Measurements from ENCODE around the gene DUSP9.

Gene DUSP9, protein sequence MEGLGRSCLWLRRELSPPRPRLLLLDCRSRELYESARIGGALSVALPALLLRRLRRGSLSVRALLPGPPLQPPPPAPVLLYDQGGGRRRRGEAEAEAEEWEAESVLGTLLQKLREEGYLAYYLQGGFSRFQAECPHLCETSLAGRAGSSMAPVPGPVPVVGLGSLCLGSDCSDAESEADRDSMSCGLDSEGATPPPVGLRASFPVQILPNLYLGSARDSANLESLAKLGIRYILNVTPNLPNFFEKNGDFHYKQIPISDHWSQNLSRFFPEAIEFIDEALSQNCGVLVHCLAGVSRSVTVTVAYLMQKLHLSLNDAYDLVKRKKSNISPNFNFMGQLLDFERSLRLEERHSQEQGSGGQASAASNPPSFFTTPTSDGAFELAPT

DNA sequence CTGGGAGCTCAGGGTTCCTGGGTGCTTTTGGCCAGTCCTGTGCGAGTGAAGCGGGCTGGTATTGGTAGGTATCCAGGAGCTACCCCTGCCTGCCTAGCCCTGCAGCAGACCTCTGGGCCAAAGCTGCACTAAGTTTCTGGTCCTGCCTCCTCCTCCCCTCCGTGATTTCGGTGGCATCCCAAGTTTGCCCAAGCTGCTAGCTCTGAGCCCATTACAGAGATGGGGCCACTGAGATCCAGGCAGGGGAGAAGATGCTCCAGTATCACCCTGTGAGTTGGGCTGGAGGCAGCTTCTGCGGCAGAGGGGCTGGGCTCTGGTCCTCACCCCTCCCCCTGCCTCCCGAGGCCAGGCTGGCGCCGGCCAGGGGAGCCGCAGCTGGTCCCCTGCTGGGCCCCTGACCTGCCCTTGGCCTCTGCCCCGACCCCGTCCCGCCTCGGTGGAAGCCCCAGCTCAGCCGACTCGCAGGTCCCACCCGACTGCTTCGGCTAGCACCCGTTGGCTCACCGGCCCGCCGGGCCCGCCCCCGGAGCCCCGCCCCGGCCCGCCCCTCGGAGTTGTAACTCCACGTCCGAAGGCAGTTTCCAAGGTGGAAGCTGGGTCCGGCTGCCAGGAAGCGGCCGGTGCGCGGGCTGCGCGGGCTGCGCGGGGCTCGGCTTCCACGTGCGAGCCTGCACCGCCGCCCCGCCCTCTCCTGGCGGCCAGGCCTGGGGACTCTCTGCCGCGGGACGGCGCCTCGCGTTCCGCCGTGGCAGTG lies at the start of gene DUSP9:
Gene DUSP9 (plus strand): TSS at position 584 of the 754 bp plus-strand sequence. CDS start 751 bp downstream, outside the sequence.
- TF ChIP-seq, protein P1, sequence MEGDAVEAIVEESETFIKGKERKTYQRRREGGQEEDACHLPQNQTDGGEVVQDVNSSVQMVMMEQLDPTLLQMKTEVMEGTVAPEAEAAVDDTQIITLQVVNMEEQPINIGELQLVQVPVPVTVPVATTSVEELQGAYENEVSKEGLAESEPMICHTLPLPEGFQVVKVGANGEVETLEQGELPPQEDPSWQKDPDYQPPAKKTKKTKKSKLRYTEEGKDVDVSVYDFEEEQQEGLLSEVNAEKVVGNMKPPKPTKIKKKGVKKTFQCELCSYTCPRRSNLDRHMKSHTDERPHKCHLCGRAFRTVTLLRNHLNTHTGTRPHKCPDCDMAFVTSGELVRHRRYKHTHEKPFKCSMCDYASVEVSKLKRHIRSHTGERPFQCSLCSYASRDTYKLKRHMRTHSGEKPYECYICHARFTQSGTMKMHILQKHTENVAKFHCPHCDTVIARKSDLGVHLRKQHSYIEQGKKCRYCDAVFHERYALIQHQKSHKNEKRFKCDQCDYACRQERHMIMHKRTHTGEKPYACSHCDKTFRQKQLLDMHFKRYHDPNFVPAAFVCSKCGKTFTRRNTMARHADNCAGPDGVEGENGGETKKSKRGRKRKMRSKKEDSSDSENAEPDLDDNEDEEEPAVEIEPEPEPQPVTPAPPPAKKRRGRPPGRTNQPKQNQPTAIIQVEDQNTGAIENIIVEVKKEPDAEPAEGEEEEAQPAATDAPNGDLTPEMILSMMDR (conservative IDR thresholded peaks at IDR 0.05; ENCODE audit: control insufficient read depth, insufficient read depth, low read depth, low read length): no peak
- DNase-seq (ENCODE audit: low read depth): peak; percentile 2
- no peak within 1 kb of the TSS for H3K4me3 ChIP-seq (ENCODE audit: control insufficient read depth, low read depth, low read length)

DNA sequence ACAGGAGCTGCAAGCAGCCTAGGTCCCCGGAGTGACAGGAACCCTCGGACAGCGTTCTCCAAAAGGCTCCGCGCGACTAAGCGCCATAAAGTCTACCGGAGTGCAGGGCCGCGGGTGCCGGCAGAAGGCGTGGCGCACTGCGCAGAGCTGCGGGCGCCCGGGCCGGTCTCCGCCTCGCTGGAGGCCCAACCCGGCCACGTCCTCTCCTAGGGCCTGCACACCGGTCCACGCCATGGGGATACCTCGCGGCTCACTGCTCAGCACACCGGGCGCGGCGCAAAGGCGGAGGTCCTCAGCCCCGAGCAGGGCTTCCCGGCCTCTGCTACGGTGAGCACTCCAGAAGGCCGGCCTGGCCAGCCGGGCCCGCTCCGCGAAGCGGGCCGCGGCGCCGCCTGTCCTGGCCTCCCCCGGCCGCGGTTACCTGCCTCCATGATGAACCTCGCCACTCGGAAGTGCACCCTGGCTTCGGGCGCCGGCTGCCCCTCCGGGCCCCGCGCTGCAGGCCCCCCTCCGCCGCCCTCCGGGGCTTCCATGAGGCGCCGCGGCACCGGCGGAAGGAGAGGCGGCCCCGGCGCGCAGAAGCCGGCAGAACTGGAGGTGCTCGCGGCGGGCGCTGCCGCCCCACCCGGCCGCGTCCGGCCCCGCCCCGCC lies 48.3 kb upstream of the DUSP9 start, which contains the start of gene CCNQ:
Gene CCNQ (minus strand): TSS at position 599 of the 651 bp plus-strand sequence. CDS start 66 bp downstream, at position 533.
- peak within 1 kb of the TSS; percentile 66 for H3K4me3 ChIP-seq (ENCODE audit: control insufficient read depth, low read depth, low read length)
- peak; percentile 14 for DNase-seq (ENCODE audit: low read depth)
- TF ChIP-seq, protein P1 (conservative IDR thresholded peaks at IDR 0.05; ENCODE audit: control insufficient read depth, insufficient read depth, low read depth, low read length): no peak

DNA sequence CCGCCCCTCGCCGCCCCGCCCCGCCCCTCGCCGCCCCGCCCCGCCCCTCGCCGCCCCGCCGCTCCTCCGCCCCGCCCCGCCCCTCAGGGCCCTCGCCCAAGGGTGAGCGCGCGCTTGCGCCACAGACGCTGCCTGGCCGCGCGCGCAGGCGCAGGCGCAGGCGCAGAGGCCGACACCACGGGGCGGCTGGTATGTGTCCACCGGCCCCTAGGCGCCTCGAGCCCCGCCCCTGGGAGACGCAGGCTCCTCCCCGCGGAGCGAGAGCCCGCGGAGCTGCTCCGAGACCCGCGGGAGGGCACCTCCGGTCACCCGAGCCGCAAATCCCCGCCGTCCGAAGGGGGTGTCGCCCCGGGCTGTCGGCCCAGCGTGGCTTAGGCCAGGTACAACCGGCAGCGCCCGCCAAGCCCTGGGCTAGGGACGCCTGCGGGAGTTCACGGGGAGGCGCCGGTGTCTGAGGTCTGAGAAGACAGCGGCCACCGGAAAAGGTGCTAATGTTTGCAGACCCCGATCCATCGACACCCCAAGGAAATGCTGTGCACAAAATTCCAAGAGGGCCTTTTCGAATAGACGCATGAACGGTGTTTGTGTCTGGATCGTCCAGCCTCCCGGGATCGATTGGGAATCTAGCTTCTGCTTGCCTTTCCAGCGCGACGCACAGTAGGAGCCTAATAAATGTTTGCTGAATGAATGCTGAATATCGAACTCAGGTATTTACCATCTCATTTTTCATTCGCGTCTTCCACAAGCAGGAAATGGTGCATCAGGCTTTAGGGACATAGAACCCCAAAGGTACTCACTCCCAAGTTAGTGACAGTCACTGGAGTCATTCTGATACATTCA lies 47.6 kb upstream of the DUSP9 start:
- peak overlapping the region; percentile 66 for H3K4me3 ChIP-seq (ENCODE audit: control insufficient read depth, low read depth, low read length)
- peak; percentile 78 for DNase-seq (ENCODE audit: low read depth)
- TF ChIP-seq, protein P1 (conservative IDR thresholded peaks at IDR 0.05; ENCODE audit: control insufficient read depth, insufficient read depth, low read depth, low read length): no peak

DNA sequence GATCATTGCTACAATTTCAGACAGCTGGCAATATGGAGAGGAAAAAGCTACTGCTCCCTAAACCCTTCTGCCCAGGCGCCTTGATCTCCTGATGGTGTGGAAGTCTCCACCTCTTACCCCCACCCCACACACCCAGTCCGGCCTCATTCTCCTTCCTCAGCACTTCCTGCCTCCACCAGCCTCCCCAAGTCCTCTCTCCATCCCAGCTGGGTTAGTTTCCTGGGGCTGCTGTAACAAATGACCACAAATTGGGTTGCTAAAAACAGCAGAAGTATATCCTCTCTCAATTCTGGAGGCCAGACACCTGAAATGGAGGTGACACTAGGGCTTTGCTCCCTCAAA lies 47.0 kb upstream of the DUSP9 start:
- no peak for DNase-seq (ENCODE audit: low read depth)
- H3K4me3 ChIP-seq (ENCODE audit: control insufficient read depth, low read depth, low read length): peak overlapping the region; percentile 66
- TF ChIP-seq, protein P1 (conservative IDR thresholded peaks at IDR 0.05; ENCODE audit: control insufficient read depth, insufficient read depth, low read depth, low read length): no peak

DNA sequence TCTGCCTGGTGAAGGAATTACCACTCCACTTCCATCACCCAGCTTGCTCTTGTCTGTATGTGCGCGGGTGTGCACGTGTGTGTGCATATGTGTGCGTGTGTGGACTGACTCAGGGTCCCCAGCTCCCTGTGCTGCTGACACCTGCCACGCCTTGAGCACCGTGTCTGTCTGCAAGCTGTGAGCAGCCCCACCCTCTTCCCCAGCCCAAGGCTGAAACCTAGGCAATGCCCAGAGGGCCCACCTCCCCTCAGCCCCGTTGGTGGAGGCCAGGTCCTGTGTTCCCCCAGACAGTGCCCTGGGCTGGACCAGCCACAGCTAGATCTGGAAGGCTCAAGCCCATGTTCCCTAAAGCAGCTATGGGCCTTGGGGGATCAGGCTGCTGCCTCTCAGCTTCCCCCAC lies 46.1 kb upstream of the DUSP9 start:
- H3K4me3 ChIP-seq (ENCODE audit: control insufficient read depth, low read depth, low read length): no peak overlapping the region
- TF ChIP-seq, protein P1 (conservative IDR thresholded peaks at IDR 0.05; ENCODE audit: control insufficient read depth, insufficient read depth, low read depth, low read length): no peak
- no peak for DNase-seq (ENCODE audit: low read depth)
